IMR-90 (cell line): Measurements from ENCODE around the gene PET100. TPM values are rescaled to one million over a fixed set of nuclear protein-coding genes. Genes with fewer than 3 reads are reported as not detected.

Source experiments
- ATAC-seq: fragments of 200-7000 bp; cut with Tn5 transposase; 2 replicates; pipeline ENCODE4 v1.9.1; 2020; ENCODE audit warnings: low read depth, mild to moderate bottlenecking, moderate library complexity
- BruUV-seq: library from RNA; stranded (reverse); fragments of 400-500 nt; replicated peaks from 2 replicates; lab custom pipeline; 2021; lab: Mats Ljungman, UMichigan
- CTCF ChIA-PET: fragments of 300-600 bp; formaldehyde crosslinking; extraction: SDS; loops from one replicate; lab custom pipeline; 2021; ENCODE audit warnings: antibody characterized with exemption; lab: Yijun Ruan, JAX
- POLR2A ChIA-PET: fragments of 300-600 bp; sonication (Branson Sonifier 250); formaldehyde crosslinking; loops from one replicate; lab custom pipeline; 2022; ENCODE audit warnings: antibody characterized with exemption; ENCODE audit not compliant: unreplicated experiment; lab: Charles Lee
- DNase-seq: peaks from one replicate; pipeline ENCODE4 v3.0.0; 2013
- H2AFZ ChIP-seq: replicated peaks from 2 replicates; pipeline ENCODE3; 2013; ENCODE audit warnings: low read length, mild to moderate bottlenecking; ENCODE audit not compliant: poor library complexity
- H2AK5ac ChIP-seq: 2 replicates; pipeline ENCODE4 v1.6.1; 2013; ENCODE audit warnings: low read depth, low read length, inconsistent platforms
- H2AK9ac ChIP-seq: replicated peaks from 2 replicates; pipeline ENCODE3; 2013; ENCODE audit warnings: mild to moderate bottlenecking, low read depth, low read length, moderate library complexity; ENCODE audit not compliant: poor library complexity
- H2BK120ac ChIP-seq: 2 replicates; pipeline ENCODE4 v1.6.1; 2013; ENCODE audit warnings: low read depth, low read length, inconsistent platforms
- H2BK15ac ChIP-seq: 3 replicates; pipeline ENCODE4 v1.6.1; 2013; ENCODE audit warnings: low read depth, low read length, inconsistent platforms
- H2BK20ac ChIP-seq: 2 replicates; pipeline ENCODE4 v1.6.1; 2013; ENCODE audit warnings: low read depth, mild to moderate bottlenecking, inconsistent platforms, low read length, moderate library complexity
- H2BK5ac ChIP-seq: 2 replicates; pipeline ENCODE4 v1.6.1; 2013; ENCODE audit warnings: mild to moderate bottlenecking, low read depth, low read length, inconsistent platforms; ENCODE audit not compliant: poor library complexity, severe bottlenecking
- H3K14ac ChIP-seq: replicated peaks from 2 replicates; pipeline ENCODE4 v1.6.1; 2013; ENCODE audit warnings: low read depth, low read length, inconsistent platforms
- H3K18ac ChIP-seq: 2 replicates; pipeline ENCODE4 v1.6.1; 2013; ENCODE audit warnings: low read depth, low read length, control low read depth
- H3K23ac ChIP-seq: 2 replicates; pipeline ENCODE4 v1.6.1; 2013; ENCODE audit warnings: low read depth, low read length, inconsistent platforms
- H3K27ac ChIP-seq: 2 replicates; pipeline ENCODE4 v1.5.1; 2013; ENCODE audit warnings: mild to moderate bottlenecking, control low read depth, low read length; ENCODE audit not compliant: insufficient read depth
- H3K27me3 ChIP-seq: 2 replicates; pipeline ENCODE4 v1.6.1; 2013; ENCODE audit warnings: low read length; ENCODE audit not compliant: control insufficient read depth, insufficient read depth
- H3K36me3 ChIP-seq: 2 replicates; pipeline ENCODE4 v1.6.1; 2013; ENCODE audit warnings: low read length, mixed read lengths; ENCODE audit not compliant: control insufficient read depth, insufficient read depth
- H3K4ac ChIP-seq: 2 replicates; pipeline ENCODE4 v1.6.1; 2013; ENCODE audit warnings: low read depth, low read length, inconsistent platforms
- H3K4me1 ChIP-seq: 2 replicates; pipeline ENCODE4 v1.6.1; 2013; ENCODE audit warnings: low read length, mixed read lengths; ENCODE audit not compliant: control insufficient read depth, insufficient read depth
- H3K4me2 ChIP-seq: 2 replicates; pipeline ENCODE4 v1.6.1; 2013; ENCODE audit warnings: low read depth, mild to moderate bottlenecking, control low read depth, low read length, moderate library complexity
- H3K4me3 ChIP-seq: 2 replicates; pipeline ENCODE4 v1.5.1; 2013; ENCODE audit warnings: low read depth, mild to moderate bottlenecking, control low read depth, low read length, moderate library complexity; ENCODE audit not compliant: insufficient read depth
- H3K56ac ChIP-seq: 2 replicates; pipeline ENCODE4 v1.6.1; 2013; ENCODE audit warnings: low read length, inconsistent platforms; ENCODE audit not compliant: insufficient read depth; ENCODE audit errors: extremely low read depth
- H3K79me1 ChIP-seq, 2 experiments: 2 replicates each; pipeline ENCODE4 v1.6.1; 2013; ENCODE audit warnings: low read length in 2 of 2, inconsistent platforms in 1 of 2, low read depth in 1 of 2
- H3K9ac ChIP-seq: 2 replicates; pipeline ENCODE4 v1.6.1; 2013; ENCODE audit warnings: low read depth, low read length, control low read depth
- H3K9me1 ChIP-seq: 2 replicates; pipeline ENCODE4 v1.6.1; 2013; ENCODE audit warnings: low read length, inconsistent platforms; ENCODE audit not compliant: insufficient read depth
- H3K9me3 ChIP-seq: 2 replicates; pipeline ENCODE4 v1.6.1; 2013; ENCODE audit warnings: low read length; ENCODE audit not compliant: control insufficient read depth, insufficient read depth
- H4K20me1 ChIP-seq: 2 replicates; pipeline ENCODE4 v1.6.1; 2013; ENCODE audit warnings: low read length, inconsistent platforms; ENCODE audit not compliant: insufficient read depth
- H4K5ac ChIP-seq: 2 replicates; pipeline ENCODE4 v1.6.1; 2013; ENCODE audit warnings: mild to moderate bottlenecking, low read depth, low read length, control low read depth
- H4K8ac ChIP-seq, 2 experiments: 2 replicates each; pipeline ENCODE4 v1.6.1; 2013; ENCODE audit warnings: low read depth in 2 of 2, low read length in 2 of 2, control low read depth in 1 of 2, inconsistent platforms in 1 of 2
- H4K91ac ChIP-seq: 2 replicates; pipeline ENCODE4 v1.6.1; 2013; ENCODE audit warnings: low read depth, low read length, inconsistent platforms; ENCODE audit not compliant: insufficient read depth
- BHLHE40 ChIP-seq: fragments of 150-350 bp; IDR thresholded peaks from 2 replicates; pipeline ENCODE4 v1.6.1; 2016; ENCODE audit warnings: mild to moderate bottlenecking, low read depth, low read length
- CEBPB ChIP-seq: IDR thresholded peaks from 2 replicates; pipeline ENCODE4 v1.6.1; 2012; ENCODE audit warnings: low read depth, low read length, improper control_type of control experiment
- MAFK ChIP-seq: IDR thresholded peaks from 2 replicates; pipeline ENCODE4 v1.6.1; 2012; ENCODE audit warnings: low read depth, low read length, improper control_type of control experiment
- POLR2A ChIP-seq: IDR thresholded peaks from 2 replicates; pipeline ENCODE4 v1.6.1; 2012; ENCODE audit warnings: mild to moderate bottlenecking, low read depth, low read length
- RAD21 ChIP-seq: IDR thresholded peaks from 2 replicates; pipeline ENCODE4 v1.6.1; 2012; ENCODE audit warnings: low read length, improper control_type of control experiment
- RCOR1 ChIP-seq: IDR thresholded peaks from 2 replicates; pipeline ENCODE4 v1.6.1; 2012; ENCODE audit warnings: mild to moderate bottlenecking, low read length, improper control_type of control experiment; ENCODE audit not compliant: insufficient replicate concordance
- SMC3 ChIP-seq: fragments of 150-350 bp; IDR thresholded peaks from 2 replicates; pipeline ENCODE4 v1.6.1; 2016; ENCODE audit warnings: low read depth, mild to moderate bottlenecking, antibody characterized with exemption, low read length, moderate library complexity
- WGBS, 2 experiments: methylation state at CpG; one replicate each; pipeline versions ENCODE4 v1.1.5 to v1.1.7; 2013; ENCODE audit warnings: missing lambda C conversion rate in 2 of 2; ENCODE audit not compliant: insufficient read length in 1 of 2; ENCODE audit errors: extremely low coverage in 2 of 2; 5-methylcytosine and 5-hydroxymethylcytosine counted together
- dilution Hi-C: fragments of 300-500 bp; cut with HindIII; formaldehyde crosslinking; loops from one replicate; pipeline ENCODE4 v1.14.3; 2018; ENCODE audit warnings: low sequenced_read_pairs; ENCODE audit not compliant: unreplicated experiment
- in situ Hi-C: fragments of 300-500 bp; cut with MboI; formaldehyde crosslinking; loops from 3 replicates; pipeline ENCODE4 v1.14.3; 2019; ENCODE audit warnings: low sequenced_read_pairs, inconsistent platforms, mixed read lengths
- intact Hi-C: fragments of 100-400 bp; cut with micrococcal nuclease; formaldehyde crosslinking; loops from 2 replicates; pipeline ENCODE4 v1.10.0; 2022
- polyA plus RNA-seq, 3 experiments: library from polyadenylated mRNA; depleted of rRNA; stranded (reverse); fragments of >200 nt; gene quantifications; 2 replicates each; pipeline ENCODE4 v1.2.3, GENCODE V29; 2012; ENCODE audit warnings: low replicate concordance in 1 of 3
- total RNA-seq: library from RNA; depleted of rRNA; stranded (reverse); fragments of >200 nt; gene quantifications from 2 replicates; pipeline ENCODE4 v1.2.3, GENCODE V29; 2012

The PET100 gene
- total and polyA plus RNA-seq, 2 of the 4 experiments (the other 2 are of a cell fraction) = 1.4 to 31.4 TPM

DNA sequence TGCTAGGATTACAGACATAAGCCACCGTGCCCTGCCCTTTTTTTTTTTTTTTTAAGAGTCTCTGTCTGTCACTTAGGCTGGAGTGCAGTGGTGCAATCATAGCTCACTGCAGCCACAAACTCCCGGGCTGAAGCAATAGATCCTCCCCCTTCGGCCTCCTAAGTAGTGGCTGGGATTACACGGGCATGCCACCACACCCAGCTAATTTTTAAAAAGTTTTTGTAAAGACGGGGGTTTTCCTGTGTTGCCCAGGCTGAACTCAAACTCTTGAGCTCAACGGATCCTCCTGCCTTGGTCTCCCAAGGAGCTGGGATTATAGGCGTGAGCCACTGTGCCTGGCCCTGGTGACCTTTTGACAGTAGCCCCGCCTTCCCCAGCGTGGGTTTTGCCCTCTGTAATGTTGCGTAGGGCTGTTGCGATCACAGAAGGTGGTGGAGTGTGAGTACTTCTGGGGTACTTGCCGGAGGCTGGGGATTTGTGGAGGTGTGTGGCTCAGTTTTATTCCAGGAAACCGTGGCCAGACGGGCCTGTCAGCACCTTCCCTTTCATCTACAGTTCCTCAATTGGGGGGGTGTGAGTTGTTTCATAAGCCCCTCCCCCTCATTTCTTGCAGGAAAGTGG lies 27.6 kb downstream of the PET100 start:
- BruUV-seq = no TSS peak
- H3K23ac ChIP-seq = no peak overlapping the region
- H3K4me2 ChIP-seq = no peak overlapping the region
- no peak overlapping the region for H3K4me3 ChIP-seq
- H2BK5ac ChIP-seq = no peak overlapping the region
- no peaks in the 10 kb centered on the region for H4K20me1 ChIP-seq
- H2AK9ac ChIP-seq = no peak overlapping the region
- no peaks in the 10 kb centered on the region for H3K9me3 ChIP-seq
- H3K4me1 ChIP-seq = no peaks in the 10 kb centered on the region
- in situ Hi-C loops (no loop called here), dilution Hi-C loops (no loop called here), intact Hi-C loops (no loop called here)
- no peak overlapping the region for H2AK5ac ChIP-seq
- CTCF ChIA-PET = interaction anchor here (0.7 kb wide), 1 partner anchor 206 kb away, joined by 7 read pairs; no protein-coding TSS in a partner anchor
- POLR2A ChIA-PET = no interaction called here
- H3K36me3 ChIP-seq = no peaks in the 10 kb centered on the region
- H3K18ac ChIP-seq = no peak overlapping the region
- DNase-seq (no peak), ATAC-seq (no peak; the same call in 1 of the 2 replicates)
- no peak overlapping the region for H3K9ac ChIP-seq
- H4K91ac ChIP-seq = no peak overlapping the region
- no peak overlapping the region for H4K5ac ChIP-seq
- no peak overlapping the region for H2AFZ ChIP-seq
- no peak overlapping the region for H2BK120ac ChIP-seq
- 60% methylated on average over 6 of the region's 14 CpGs; no CpG with 5 or more reads in 1 of the 2 experiments for WGBS, 2 experiments
- no peaks in the 10 kb centered on the region for H3K9me1 ChIP-seq
- peaks cover 10% of the 10 kb centered on the region for H3K27me3 ChIP-seq
- H3K4ac ChIP-seq = no peak overlapping the region
- no peak overlapping the region for H4K8ac ChIP-seq
- H2BK20ac ChIP-seq = no peak overlapping the region
- no peaks in the 10 kb centered on the region for H3K79me1 ChIP-seq
- H2BK15ac ChIP-seq = no peak overlapping the region
- no peak overlapping the region for H3K56ac ChIP-seq
- H3K14ac ChIP-seq = no peak overlapping the region
- H3K27ac ChIP-seq = no peak overlapping the region
- TF ChIP-seq MAFK (no peak), RCOR1 (no peak), POLR2A (no peak), CEBPB (no peak), RAD21 (no peak), BHLHE40 (no peak), SMC3 (no peak)
